Measurements from ENCODE around the gene PDCD1.
"Not testable (repeated sequence)": the region's sequence is repeated elsewhere in the genome, so short reads cannot be mapped to it uniquely, and the experiment has no call there.

PDCD1 gene

GRCh38 chr2:241833101-241833663, 25.5 kb downstream of the PDCD1 start:
- DNase-seq, result no peak

- no peak for DNase-seq
Observed at GRCh38 chr2:241827394-241827793, 31.3 kb downstream of the PDCD1 start.

- not testable (repeated sequence) for DNase-seq
Observed at GRCh38 chr2:241823531-241824437, 34.9 kb downstream of the PDCD1 start.

- DNase-seq, result no peak
Observed at GRCh38 chr2:241822264-241822623, 36.5 kb downstream of the PDCD1 start.

- no peak for DNase-seq
Observed at GRCh38 chr2:241821460-241822263, 37.0 kb downstream of the PDCD1 start.

- no peak for DNase-seq
Observed at GRCh38 chr2:241820625-241821384, 37.9 kb downstream of the PDCD1 start.

GRCh38 chr2:241819947-241820624, 38.6 kb downstream of the PDCD1 start:
- not testable (repeated sequence) for DNase-seq

- DNase-seq, result no peak
Observed at GRCh38 chr2:241818943-241819270, 39.8 kb downstream of the PDCD1 start.

- no peak for DNase-seq
Observed at GRCh38 chr2:241818229-241818942, 40.3 kb downstream of the PDCD1 start.

- DNase-seq, result not testable (repeated sequence)
Observed at GRCh38 chr2:241817821-241818215, 40.9 kb downstream of the PDCD1 start.

GRCh38 chr2:241817126-241817820, 41.4 kb downstream of the PDCD1 start:
- no peak for DNase-seq

GRCh38 chr2:241816431-241817121, 42.1 kb downstream of the PDCD1 start:
- no peak for DNase-seq

GRCh38 chr2:241815477-241816430, 42.9 kb downstream of the PDCD1 start:
- no peak for DNase-seq

GRCh38 chr2:241814643-241815476, 43.8 kb downstream of the PDCD1 start:
- DNase-seq, result no peak

- no peak for DNase-seq
Observed at GRCh38 chr2:241814393-241814642, 44.4 kb downstream of the PDCD1 start.

GRCh38 chr2:241813644-241814392, 44.9 kb downstream of the PDCD1 start:
- DNase-seq, result no peak

Data from right kidney (tissue), 1 donor.